Cardiac muscle cell (in vitro differentiated cells and primary cell): ENCODE results near the gene STUB1. TPM values are rescaled to one million over a fixed set of nuclear protein-coding genes. Genes with fewer than 3 reads are reported as not detected.

ENCODE experiments used
- DNase-seq, 2 donors: peaks; one replicate each; pipeline versions ENCODE4 v3.0.0 to v3.0.0-alpha.2; 2010 to 2017; ENCODE audit warnings: low read depth in 1 of 2, low spot score in 1 of 2
- H3K27ac ChIP-seq: fragments of 200-600 bp; sonication (generic); 2 replicates; pipeline ENCODE4 v1.5.1; 2016
- H3K27me3 ChIP-seq: fragments of 200-600 bp; sonication (generic); 2 replicates; pipeline ENCODE4 v1.6.0; 2016; ENCODE audit warnings: control low read depth
- H3K36me3 ChIP-seq: fragments of 200-600 bp; sonication (generic); 2 replicates; pipeline ENCODE4 v1.5.1; 2016; ENCODE audit warnings: control low read depth
- H3K4me1 ChIP-seq: fragments of 200-600 bp; sonication (generic); 2 replicates; pipeline ENCODE4 v1.8.1; 2017; ENCODE audit warnings: low read depth, mild to moderate bottlenecking, mixed run types
- H3K4me3 ChIP-seq: fragments of 200-600 bp; sonication (generic); 2 replicates; pipeline ENCODE4 v1.5.1; 2016; ENCODE audit warnings: mild to moderate bottlenecking
- H3K9me3 ChIP-seq: fragments of 200-600 bp; sonication (generic); 2 replicates; pipeline ENCODE4 v1.5.1; 2017; ENCODE audit warnings: low read depth, mild to moderate bottlenecking, control low read depth
- CTCF ChIP-seq: IDR thresholded peaks from 2 replicates; pipeline ENCODE4 v1.5.1; 2012; ENCODE audit warnings: low read depth, mild to moderate bottlenecking, low read length
- polyA plus RNA-seq: library from polyadenylated mRNA; unstranded; fragments of >200 nt; fragmentation: Nextera tagmentation; extraction: Ambion mirVana; gene quantifications from 2 replicates; pipeline ENCODE4 v1.2.1, GENCODE V29; 2016
- total RNA-seq: library from RNA; depleted of rRNA; stranded (reverse); fragments of >200 nt; gene quantifications from 2 replicates; pipeline ENCODE4 v1.2.3, GENCODE V29; 2016

STUB1 gene
- 176 and 207 TPM in 2 replicates for total RNA-seq
- 219 and 269 TPM in 2 replicates for polyA plus RNA-seq

DNA sequence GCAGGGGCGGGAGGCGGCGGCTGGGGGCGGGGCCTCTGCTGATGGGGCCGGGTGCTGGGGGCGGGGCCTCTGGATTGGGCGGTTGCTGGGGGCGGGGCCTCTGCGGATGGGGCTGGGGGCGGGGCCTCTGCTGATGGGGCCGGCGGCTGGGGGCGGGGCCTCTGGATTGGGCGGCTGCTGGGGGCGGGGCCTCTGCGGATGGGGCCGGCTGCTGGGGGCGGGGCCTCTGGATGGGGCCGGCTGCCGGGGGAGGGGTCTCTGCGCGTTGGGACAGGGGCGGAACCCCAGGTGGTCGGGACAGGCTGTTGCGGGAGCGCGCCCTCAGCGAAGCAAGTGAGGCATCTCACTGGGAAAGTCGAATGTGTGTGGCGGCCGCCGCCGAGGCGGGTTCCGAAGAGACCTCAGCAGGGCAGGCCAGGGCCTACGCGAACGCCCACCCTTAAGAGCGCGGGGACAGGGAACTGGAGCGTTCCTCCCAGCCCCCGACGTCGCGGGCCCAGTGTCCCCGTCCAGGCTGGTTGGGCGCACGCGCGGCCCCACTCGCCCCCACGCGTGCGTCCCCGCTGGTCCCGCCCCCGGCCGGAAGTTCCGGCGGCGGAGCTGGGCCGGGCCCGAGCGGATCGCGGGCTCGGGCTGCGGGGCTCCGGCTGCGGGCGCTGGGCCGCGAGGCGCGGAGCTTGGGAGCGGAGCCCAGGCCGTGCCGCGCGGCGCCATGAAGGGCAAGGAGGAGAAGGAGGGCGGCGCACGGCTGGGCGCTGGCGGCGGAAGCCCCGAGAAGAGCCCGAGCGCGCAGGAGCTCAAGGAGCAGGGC is at the start of gene STUB1:
Gene STUB1, plus strand, starts transcription at position 597 of the 811 bp plus-strand sequence. Its CDS starts 116 bp downstream, at position 713.
- Histone ChIP-seq H3K27ac (peak within 1 kb of the TSS; percentile 92), H3K27me3 (no peaks in the 10 kb centered on the region), H3K36me3 (peaks cover 22% of the 10 kb centered on the region), H3K4me3 (peak within 1 kb of the TSS; percentile 95), H3K9me3 (no peaks in the 10 kb centered on the region), H3K4me1 (peaks cover 14% of the 10 kb centered on the region)
- no peak for TF ChIP-seq CTCF
- DNase-seq, result peak; percentile 91 to 94

DNA sequence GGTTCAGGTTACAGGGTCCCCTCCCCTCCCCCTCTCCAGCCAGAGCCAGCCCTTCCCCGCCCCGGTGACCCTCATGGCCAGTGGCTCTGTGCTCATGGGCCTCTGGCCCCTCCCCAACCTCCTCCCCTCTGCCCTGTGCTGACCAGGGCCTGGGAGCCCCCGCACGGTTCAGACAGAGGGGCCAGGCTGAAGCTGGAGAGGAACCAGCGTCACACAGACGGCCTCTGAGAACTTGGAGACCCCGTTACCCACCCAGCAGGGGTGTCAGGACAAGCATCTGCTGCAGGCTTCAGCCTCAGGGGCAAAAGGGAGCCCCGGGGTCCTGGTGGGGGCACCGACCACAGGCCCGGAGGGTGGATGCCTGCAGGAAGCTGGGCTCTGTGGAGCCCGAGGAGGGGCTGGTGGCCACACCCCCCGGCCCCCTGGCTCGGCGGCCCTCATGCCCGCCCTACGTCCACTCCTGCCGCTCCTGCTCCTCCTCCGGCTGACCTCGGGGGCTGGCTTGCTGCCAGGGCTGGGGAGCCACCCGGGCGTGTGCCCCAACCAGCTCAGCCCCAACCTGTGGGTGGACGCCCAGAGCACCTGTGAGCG is 49.3 kb upstream of the STUB1 start, which contains the start of gene WFIKKN1:
Gene WFIKKN1, plus strand, starts transcription at position 171 of the 591 bp plus-strand sequence. Its CDS starts 269 bp downstream, at position 440.
- H3K4me1 ChIP-seq, result peaks cover 23% of the 10 kb centered on the region
- H3K9me3 ChIP-seq, result no peaks in the 10 kb centered on the region
- DNase-seq, result peak in 1 of 2 donors; percentile 94
- peak within 1 kb of the TSS; percentile 95 for H3K27ac ChIP-seq
- peak within 1 kb of the TSS; percentile 37 for H3K4me3 ChIP-seq
- no peaks in the 10 kb centered on the region for H3K27me3 ChIP-seq
- no peak for TF ChIP-seq CTCF
- peaks cover 12% of the 10 kb centered on the region for H3K36me3 ChIP-seq

- Histone ChIP-seq H3K27ac (no peak overlapping the region), H3K36me3 (peaks cover 12% of the 10 kb centered on the region), H3K27me3 (no peaks in the 10 kb centered on the region), H3K4me1 (peaks cover 23% of the 10 kb centered on the region), H3K9me3 (no peaks in the 10 kb centered on the region), H3K4me3 (no peak overlapping the region)
- no peak for DNase-seq
- no peak for TF ChIP-seq CTCF
Measured at GRCh38 chr16:631808-632358, 48.3 kb upstream of the STUB1 start.

DNA sequence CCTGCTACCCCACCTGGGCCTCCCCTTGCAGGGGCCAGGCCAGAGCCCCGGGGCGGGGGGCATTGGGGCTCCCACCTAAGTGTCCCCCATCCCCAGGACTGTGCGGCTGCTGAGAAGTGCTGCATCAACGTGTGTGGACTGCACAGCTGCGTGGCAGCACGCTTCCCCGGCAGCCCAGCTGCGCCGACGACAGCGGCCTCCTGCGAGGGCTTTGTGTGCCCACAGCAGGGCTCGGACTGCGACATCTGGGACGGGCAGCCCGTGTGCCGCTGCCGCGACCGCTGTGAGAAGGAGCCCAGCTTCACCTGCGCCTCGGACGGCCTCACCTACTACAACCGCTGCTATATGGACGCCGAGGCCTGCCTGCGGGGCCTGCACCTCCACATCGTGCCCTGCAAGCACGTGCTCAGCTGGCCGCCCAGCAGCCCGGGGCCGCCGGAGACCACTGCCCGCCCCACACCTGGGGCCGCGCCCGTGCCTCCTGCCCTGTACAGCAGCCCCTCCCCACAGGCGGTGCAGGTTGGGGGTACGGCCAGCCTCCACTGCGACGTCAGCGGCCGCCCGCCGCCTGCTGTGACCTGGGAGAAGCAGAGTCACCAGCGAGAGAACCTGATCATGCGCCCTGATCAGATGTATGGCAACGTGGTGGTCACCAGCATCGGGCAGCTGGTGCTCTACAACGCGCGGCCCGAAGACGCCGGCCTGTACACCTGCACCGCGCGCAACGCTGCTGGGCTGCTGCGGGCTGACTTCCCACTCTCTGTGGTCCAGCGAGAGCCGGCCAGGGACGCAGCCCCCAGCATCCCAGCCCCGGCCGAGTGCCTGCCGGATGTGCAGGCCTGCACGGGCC is 47.5 kb upstream of the STUB1 start:
- Histone ChIP-seq H3K4me3 (no peak overlapping the region), H3K36me3 (peaks cover 9% of the 10 kb centered on the region), H3K4me1 (peaks cover 28% of the 10 kb centered on the region), H3K27ac (no peak overlapping the region), H3K27me3 (no peaks in the 10 kb centered on the region), H3K9me3 (no peaks in the 10 kb centered on the region)
- no peak for DNase-seq
- no peak for TF ChIP-seq CTCF
